ENCODE data around the gene PNMT.
A peak's percentile ranks its signal among the peaks of the same experiment; 100 is the strongest.

Gene PNMT

DNA sequence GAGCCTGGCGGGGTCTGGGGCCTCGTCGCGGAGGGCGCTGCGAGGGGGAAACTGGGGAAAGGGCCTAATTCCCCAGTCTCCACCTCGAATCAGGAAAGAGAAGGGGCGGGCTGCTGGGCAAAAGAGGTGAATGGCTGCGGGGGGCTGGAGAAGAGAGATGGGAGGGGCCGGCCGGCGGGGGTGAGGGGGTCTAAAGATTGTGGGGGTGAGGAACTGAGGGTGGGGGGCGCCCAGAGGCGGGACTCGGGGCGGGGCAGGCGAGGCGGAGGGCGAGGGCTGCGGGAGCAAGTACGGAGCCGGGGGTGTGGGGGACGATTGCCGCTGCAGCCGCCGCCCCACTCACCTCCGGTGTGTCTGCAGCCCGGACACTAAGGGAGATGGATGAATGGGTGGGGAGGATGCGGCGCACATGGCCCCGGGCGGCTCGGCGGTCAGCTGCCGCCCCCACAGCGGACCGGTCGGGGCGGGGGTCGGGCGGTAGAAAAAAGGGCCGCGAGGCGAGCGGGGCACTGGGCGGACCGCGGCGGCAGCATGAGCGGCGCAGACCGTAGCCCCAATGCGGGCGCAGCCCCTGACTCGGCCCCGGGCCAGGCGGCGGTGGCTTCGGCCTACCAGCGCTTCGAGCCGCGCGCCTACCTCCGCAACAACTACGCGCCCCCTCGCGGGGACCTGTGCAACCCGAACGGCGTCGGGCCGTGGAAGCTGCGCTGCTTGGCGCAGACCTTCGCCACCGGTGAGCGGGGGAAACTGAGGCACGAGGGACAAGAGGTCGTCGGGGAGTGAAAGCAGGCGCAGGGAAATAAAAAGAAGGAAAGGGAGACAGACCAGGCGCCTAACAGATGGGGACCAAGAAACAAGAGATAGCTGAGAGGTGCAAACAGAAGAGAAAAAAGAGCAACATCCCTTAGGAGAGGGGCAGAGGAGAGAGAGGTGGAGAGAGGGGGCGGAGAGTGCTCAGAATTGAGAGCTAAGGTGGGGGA is at the start of gene PNMT:
PNMT (plus strand) TSS at position 509 of the 980 bp plus-strand sequence; CDS start at position 532, 23 bp downstream.
- Histone ChIP-seq H3K27ac (peak within 1 kb of the TSS in 1 of 21 experiments; percentile 10), H3K4me3 (peak within 1 kb of the TSS in 6 of 7 experiments; percentile 7 to 34 (median 20))

- peak overlapping the region in 1 of 7 experiments; percentile 54 for H3K4me3 ChIP-seq
These were observed 49.1 kb upstream of the PNMT start for GRCh38 chr17:39618956-39619785.

DNA sequence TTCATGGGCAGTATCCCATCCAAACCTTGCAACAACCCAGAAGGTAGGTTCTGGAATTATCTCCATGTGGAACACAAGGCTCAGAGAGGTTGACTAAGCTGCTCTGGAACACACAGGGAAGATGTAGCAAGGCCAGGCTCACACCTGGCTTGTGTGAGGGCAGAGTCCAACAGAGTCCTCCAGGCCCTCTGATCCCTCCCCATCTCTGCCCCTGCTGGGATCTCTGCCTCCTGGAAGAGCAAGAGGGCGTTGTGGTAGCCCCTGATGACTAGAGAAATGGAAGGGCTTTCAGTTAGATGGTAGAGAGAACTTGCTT is 48.5 kb upstream of the PNMT start:
- no peak overlapping the region for H3K4me3 ChIP-seq
- no peak overlapping the region for H3K27ac ChIP-seq

More at GRCh38 chr17:39618956-39619785, 49.1 kb upstream of the PNMT start:
- peak overlapping the region in 1 of 21 experiments; percentile 37 for H3K27ac ChIP-seq

GRCh38 chr17:39621523-39622379 is 46.5 kb upstream of the PNMT start:
- Histone ChIP-seq H3K4me3 (peak overlapping the region in 1 of 7 experiments; percentile 15), H3K27ac (peak overlapping the region in 1 of 21 experiments; percentile 55)

DNA sequence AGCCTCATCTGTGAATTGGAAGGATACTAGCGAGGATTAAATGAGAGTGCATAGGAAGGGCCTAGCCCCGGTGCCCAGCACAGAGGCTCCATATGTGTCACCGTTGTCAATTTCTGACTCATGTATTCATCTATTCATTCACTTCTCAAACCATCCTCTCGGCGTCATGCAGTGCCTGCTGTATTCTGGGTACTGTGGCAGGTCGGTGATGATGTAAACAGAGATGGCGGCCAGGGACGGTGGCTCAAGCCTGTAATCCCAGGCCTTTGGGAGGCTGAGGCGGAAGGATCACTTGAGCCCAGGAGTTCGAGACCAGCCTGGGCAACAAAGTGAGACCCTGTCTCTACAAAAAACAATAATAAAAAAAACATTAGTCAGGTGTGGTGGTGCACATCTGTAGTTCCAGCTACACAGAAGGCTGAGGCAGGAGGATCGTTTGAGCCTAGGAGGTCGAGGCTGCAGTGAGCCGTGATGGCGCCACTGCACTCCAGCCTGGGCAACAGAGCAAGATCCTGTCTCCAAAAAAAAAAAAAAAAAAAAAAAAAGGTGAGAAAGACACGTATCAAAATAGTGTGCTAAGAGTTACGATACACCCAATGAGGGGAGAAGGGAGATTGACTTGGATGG is 45.8 kb upstream of the PNMT start:
- H3K27ac ChIP-seq, result peak overlapping the region in 1 of 21 experiments; percentile 55

DNA sequence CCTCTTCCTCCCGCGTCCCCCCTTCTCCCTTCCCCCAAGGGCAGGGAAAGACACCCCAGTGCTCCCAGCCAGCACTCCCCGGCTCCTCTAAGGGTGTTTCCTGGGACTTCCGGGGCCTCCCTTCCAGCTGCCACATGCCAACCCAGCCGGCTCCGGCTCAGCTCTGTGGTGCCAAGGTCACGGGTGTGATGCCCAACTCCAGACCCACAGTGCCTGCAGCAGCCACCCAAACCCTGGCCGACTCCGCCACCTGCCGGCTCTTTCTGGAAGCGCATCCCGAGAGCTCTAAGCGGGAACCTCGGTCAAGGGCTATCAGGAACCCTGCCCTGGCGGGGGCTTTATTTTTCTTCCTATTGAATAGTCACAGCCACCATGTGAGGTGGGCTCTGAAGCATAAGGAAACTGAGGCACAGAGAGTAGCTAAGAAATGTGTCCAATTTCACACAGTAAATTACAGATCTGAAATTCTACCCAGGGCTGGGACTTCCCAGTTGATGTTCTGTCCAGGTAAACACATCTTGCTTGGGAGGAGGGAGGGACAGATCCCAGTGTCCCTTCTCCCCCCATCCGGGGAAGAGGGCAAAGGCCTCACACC is 44.8 kb upstream of the PNMT start:
- no peak overlapping the region for H3K27ac ChIP-seq
- H3K4me3 ChIP-seq, result no peak overlapping the region

More for the DNA sequence above, 45.8 kb upstream of the PNMT start:
- peak overlapping the region in 1 of 7 experiments; percentile 15 for H3K4me3 ChIP-seq

GRCh38 chr17:39624313-39624712 is 43.9 kb upstream of the PNMT start:
- H3K4me3 ChIP-seq, result no peak overlapping the region
- H3K27ac ChIP-seq, result no peak overlapping the region

GRCh38 chr17:39625198-39625785 is 43.0 kb upstream of the PNMT start:
- no peak overlapping the region for H3K4me3 ChIP-seq
- H3K27ac ChIP-seq, result no peak overlapping the region

- peak within 1 kb of the TSS in 6 of 21 experiments; percentile 29 to 62 (median 46) for H3K27ac ChIP-seq
- H3K4me3 ChIP-seq, result peak within 1 kb of the TSS in 3 of 7 experiments; percentile 4 to 25 (median 22)
These were observed 41.8 kb upstream of the PNMT start, which contains the start of gene PPP1R1B for GRCh38 chr17:39626171-39627046. Gene PPP1R1B (plus strand): TSS chr17:39626952. CDS start chr17:39627393, 441 bp downstream.

DNA sequence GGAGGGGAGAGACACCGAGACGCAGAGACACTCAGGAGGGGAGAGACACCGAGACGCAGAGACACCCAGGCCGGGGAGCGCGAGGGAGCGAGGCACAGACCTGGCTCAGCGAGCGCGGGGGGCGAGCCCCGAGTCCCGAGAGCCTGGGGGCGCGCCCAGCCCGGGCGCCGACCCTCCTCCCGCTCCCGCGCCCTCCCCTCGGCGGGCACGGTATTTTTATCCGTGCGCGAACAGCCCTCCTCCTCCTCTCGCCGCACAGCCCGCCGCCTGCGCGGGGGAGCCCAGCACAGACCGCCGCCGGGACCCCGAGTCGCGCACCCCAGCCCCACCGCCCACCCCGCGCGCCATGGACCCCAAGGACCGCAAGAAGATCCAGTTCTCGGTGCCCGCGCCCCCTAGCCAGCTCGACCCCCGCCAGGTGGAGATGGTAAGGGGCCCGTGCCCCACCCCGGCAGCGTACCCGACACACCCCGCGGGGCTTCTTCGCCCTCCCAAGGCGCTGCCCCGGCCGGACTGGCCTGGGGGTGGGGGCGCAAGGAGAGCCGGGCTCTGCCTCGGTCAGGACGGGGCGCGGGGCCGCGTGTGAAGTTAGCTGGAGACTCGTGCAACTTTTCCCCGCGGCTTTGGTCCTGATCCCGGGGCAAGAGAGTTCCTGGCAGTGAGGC is 41.1 kb upstream of the PNMT start:
- H3K27ac ChIP-seq, result peak overlapping the region in 6 of 21 experiments; percentile 29 to 62 (median 46)

GRCh38 chr17:39627712-39628516 is 40.3 kb upstream of the PNMT start:
- H3K4me3 ChIP-seq, result no peak overlapping the region
- H3K27ac ChIP-seq, result peak overlapping the region in 6 of 21 experiments; percentile 29 to 62 (median 46)

More for the DNA sequence above, 41.1 kb upstream of the PNMT start:
- H3K4me3 ChIP-seq, result peak overlapping the region in 3 of 7 experiments; percentile 4 to 25 (median 22)

DNA sequence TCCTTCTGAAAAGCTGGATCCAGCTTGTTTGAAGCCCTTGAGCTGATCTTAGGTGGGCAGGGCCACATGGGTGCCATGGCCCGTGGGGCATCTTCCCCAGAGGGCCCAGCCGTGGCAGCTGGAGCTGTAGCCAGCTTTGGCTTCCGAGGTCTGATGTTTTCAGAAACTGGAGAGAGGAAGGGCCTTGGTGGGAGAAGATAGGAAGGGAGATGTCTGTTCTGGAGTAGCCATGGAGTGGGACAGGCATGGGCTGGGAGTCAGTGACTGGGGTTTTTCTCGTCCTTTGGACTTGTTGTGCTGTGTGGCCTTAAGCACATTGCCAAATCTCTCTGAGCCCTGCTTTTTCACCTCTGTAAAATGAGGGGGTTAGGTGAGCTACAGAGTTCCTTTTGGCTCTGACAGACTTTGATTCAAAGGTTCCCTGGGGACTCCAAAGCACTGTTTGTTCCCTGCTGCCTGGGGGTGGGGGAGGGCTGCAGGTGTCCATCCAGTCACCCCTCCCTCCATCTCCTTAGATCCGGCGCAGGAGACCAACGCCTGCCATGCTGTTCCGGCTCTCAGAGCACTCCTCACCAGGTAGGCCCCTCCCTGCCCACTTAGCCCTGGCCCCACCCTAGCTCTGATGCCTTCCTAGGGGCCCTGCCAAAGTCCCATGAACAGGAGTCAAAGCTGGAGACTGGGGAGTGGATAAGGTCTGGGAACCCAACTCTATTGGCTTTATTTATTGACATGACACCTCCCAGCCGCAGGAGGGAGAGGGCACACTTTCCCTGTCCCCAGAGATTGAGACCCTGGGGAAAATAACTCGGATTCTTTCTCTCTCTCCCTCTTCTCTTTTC is 39.4 kb upstream of the PNMT start:
- H3K4me3 ChIP-seq, result no peak overlapping the region
- H3K27ac ChIP-seq, result peak overlapping the region in 3 of 21 experiments; percentile 12 to 42 (median 33)

DNA sequence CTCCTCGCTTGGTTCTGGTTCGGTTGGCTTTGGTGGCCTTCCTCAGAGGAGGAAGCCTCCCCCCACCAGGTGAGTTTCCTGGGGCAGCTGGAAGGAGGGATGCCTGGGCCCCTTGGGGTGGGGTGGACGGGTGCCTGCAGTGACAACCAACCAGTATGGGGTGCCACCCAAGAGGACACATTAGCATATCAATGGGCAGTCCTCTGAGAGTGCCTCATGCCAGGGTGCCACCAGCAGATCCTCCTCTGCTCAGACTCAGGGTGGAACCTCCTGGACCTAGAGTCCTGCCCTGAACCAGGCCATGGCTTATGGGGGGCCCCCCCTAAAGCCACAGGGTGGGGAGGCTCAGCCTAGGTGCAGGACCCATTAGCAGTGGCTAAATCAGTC is 38.8 kb upstream of the PNMT start:
- no peak overlapping the region for H3K4me3 ChIP-seq
- H3K27ac ChIP-seq, result peak overlapping the region in 4 of 21 experiments; percentile 10 to 42 (median 27)

DNA sequence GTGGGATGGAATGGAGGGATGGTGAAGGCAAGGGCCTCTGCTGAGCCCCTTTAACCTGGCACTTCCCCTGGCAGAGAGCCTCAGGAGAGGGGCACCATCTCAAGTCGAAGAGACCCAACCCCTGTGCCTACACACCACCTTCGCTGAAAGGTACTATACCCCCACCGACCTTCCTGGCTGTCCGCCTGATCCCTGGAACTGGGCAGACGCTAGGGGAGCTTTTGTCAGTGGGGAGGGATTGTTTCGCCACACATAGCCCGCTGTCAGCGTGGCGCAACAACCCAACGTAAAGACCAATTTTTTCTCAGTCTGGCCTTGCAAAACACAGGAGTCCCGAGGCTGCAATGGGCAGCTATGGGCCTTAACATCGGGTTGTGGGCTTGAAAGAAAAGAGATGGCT is 38.4 kb upstream of the PNMT start:
- Histone ChIP-seq H3K27ac (peak overlapping the region in 3 of 21 experiments; percentile 10 to 42 (median 21)), H3K4me3 (no peak overlapping the region)

DNA sequence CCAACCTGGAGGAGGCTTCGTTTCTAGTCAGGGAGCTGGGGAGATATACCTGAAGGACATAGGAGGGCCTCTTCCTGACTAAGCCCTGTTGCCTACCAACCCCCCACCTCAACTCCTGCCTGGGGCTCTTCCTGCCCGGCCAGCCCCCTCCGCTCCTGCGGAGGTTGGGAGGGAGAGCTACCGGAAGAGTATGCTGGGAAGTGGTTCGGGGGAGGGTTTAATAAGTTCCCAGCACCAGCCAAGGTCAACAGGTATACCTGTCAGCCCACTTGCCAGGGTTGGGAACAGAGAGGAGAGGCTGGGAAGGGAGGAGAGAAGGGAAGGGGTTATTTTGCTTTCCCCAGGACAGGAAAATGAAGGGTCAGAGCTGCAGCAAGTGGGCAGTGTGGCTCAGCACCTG is 36.9 kb upstream of the PNMT start:
- Histone ChIP-seq H3K4me3 (no peak overlapping the region), H3K27ac (peak overlapping the region in 3 of 21 experiments; percentile 0 to 65 (median 8))
